C4-2B (cell line): Measurements from ENCODE around the gene GRN.

Source experiments
- CTCF ChIP-seq: fragments of 450-650 bp; conservative IDR thresholded peaks from 2 replicates; pipeline ENCODE4 v1.5.1; 2017; ENCODE audit warnings: mild to moderate bottlenecking
- ZFX ChIP-seq: fragments of 450-650 bp; IDR thresholded peaks from 2 replicates; pipeline ENCODE4 v1.6.1; 2017

- TF ChIP-seq CTCF: no peak
- TF ChIP-seq ZFX: no peak
Observed at GRCh38 chr17:44348988-44349364, 3.9 kb downstream of the GRN start.
